Measurements from ENCODE around the gene RHNO1.

RHNO1 gene

GRCh38 chr12:2877047-2877952 lies at the start of gene RHNO1, which contains the start of gene FOXM1:
Gene RHNO1 (plus strand): TSS chr12:2877223. CDS start chr12:2885367, 8,144 bp downstream.
Gene FOXM1 (minus strand): TSS chr12:2877174. CDS start chr12:2874478, 2,696 bp downstream.
- TF ChIP-seq CTCF (conservative IDR thresholded peaks at IDR 0.05; ENCODE audit: low read length), result 0 out of 2 replicates have a peak, but pooled peaks have one; percentile 4
- peak; percentile 86 for DNase-seq (ENCODE audit: low read depth)
- H3K4me3 ChIP-seq (ENCODE audit: low read length), result peak within 1 kb of the TSS; percentile 87

- no peak for TF ChIP-seq CTCF (conservative IDR thresholded peaks at IDR 0.05; ENCODE audit: low read length)
- DNase-seq (ENCODE audit: low read depth), result no peak
- no peak overlapping the region for H3K4me3 ChIP-seq (ENCODE audit: low read length)
These were observed 47.7 kb upstream of the RHNO1 start for GRCh38 chr12:2829275-2829674.

- no peak for DNase-seq (ENCODE audit: low read depth)
- no peak overlapping the region for H3K4me3 ChIP-seq (ENCODE audit: low read length)
- TF ChIP-seq CTCF (conservative IDR thresholded peaks at IDR 0.05; ENCODE audit: low read length), result no peak
These were observed 44.4 kb upstream of the RHNO1 start for GRCh38 chr12:2832550-2833127.

- TF ChIP-seq CTCF (conservative IDR thresholded peaks at IDR 0.05; ENCODE audit: low read length), result no peak
- H3K4me3 ChIP-seq (ENCODE audit: low read length), result no peak overlapping the region
- DNase-seq (ENCODE audit: low read depth), result no peak
These were observed 43.7 kb upstream of the RHNO1 start for GRCh38 chr12:2833327-2833726.

- DNase-seq (ENCODE audit: low read depth), result no peak
- no peak overlapping the region for H3K4me3 ChIP-seq (ENCODE audit: low read length)
- TF ChIP-seq CTCF (conservative IDR thresholded peaks at IDR 0.05; ENCODE audit: low read length), result no peak
These were observed 43.2 kb upstream of the RHNO1 start for GRCh38 chr12:2833810-2834209.

- peak; percentile 35 for DNase-seq (ENCODE audit: low read depth)
- no peak within 1 kb of the TSS for H3K4me3 ChIP-seq (ENCODE audit: low read length)
- 0 out of 2 replicates have a peak, but pooled peaks have one; percentile 16 for TF ChIP-seq CTCF (conservative IDR thresholded peaks at IDR 0.05; ENCODE audit: low read length)
These were observed 42.2 kb upstream of the RHNO1 start, which contains the start of gene NRIP2 for GRCh38 chr12:2834581-2835491. Gene NRIP2 (minus strand): TSS chr12:2835035. CDS start chr12:2834983, 52 bp downstream.
